Astrocyte of the spinal cord (primary cell): ENCODE measurements around the gene LRP2.

Experiments
- DNase-seq: peaks from one replicate; pipeline ENCODE4 v3.0.0; 2011; ENCODE audit warnings: low read depth, low spot score
- H3K4me3 ChIP-seq: 2 replicates; pipeline ENCODE4 v1.5.1; 2011; ENCODE audit warnings: low read depth, mild to moderate bottlenecking, low read length, moderate library complexity
- in situ Hi-C: cut with HindIII; loops from 2 replicates; pipeline ENCODE4 v1.10.0; 2017; ENCODE audit warnings: low sequenced_read_pairs
- TF ChIP-seq, protein P1 (sequence below): IDR thresholded peaks from 2 replicates; pipeline ENCODE4 v1.5.1; 2012; ENCODE audit warnings: low read depth, mild to moderate bottlenecking, low read length, inconsistent platforms

Gene LRP2

GRCh38 chr2:169160926-169161481 lies 201.3 kb downstream of the LRP2 start:
- in situ Hi-C loops = no loop called here
- TF ChIP-seq, protein P1, sequence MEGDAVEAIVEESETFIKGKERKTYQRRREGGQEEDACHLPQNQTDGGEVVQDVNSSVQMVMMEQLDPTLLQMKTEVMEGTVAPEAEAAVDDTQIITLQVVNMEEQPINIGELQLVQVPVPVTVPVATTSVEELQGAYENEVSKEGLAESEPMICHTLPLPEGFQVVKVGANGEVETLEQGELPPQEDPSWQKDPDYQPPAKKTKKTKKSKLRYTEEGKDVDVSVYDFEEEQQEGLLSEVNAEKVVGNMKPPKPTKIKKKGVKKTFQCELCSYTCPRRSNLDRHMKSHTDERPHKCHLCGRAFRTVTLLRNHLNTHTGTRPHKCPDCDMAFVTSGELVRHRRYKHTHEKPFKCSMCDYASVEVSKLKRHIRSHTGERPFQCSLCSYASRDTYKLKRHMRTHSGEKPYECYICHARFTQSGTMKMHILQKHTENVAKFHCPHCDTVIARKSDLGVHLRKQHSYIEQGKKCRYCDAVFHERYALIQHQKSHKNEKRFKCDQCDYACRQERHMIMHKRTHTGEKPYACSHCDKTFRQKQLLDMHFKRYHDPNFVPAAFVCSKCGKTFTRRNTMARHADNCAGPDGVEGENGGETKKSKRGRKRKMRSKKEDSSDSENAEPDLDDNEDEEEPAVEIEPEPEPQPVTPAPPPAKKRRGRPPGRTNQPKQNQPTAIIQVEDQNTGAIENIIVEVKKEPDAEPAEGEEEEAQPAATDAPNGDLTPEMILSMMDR = no peak
- no peak for DNase-seq

DNA sequence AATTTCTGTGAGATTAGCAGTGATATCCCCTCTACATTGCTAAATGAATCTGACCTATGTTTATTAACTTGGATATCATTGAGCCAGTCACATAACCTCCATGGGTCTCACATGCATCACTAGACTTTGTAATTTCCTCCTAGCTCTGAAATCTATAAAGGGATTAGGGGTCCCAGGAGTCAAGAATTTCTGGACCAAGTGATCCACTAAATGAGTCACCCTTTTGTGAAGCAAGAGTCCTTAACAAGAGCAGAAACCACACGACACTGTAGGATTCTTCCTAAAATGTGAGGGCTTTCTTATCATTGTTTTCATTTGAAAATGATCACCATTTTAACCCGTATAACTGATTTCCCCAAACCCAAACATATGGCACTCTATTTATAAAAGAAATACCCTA lies 202.6 kb downstream of the LRP2 start:
- no peak overlapping the region for H3K4me3 ChIP-seq
- TF ChIP-seq, protein P1 = no peak
- in situ Hi-C loops = no loop called here
- DNase-seq = no peak

More at GRCh38 chr2:169160926-169161481, 201.3 kb downstream of the LRP2 start:
- H3K4me3 ChIP-seq = no peak overlapping the region

DNA sequence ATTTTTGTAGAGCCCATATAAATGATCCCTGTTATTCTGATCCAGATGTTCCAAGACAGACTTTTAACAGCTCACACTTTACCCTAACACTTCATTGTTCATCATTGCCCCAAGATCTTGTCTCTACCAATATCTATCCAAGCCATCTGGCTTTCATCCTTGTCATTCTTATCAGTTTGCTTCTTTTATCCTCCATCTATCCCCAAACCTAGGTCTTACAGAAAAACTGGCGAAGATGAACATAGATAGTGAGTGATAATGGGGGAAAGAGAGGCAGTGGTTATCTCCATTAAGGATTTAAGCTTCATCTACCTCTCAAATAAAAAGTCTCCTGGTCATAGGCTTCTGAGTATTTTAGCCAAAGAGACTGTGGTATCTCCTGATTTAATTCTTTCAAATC lies 203.5 kb downstream of the LRP2 start:
- TF ChIP-seq, protein P1 = no peak
- H3K4me3 ChIP-seq = no peak overlapping the region
- in situ Hi-C loops = no loop called here
- DNase-seq = no peak

- in situ Hi-C loops = no loop called here
- no peak overlapping the region for H3K4me3 ChIP-seq
- TF ChIP-seq, protein P1 = no peak
- DNase-seq = no peak
These were observed 216.1 kb downstream of the LRP2 start for GRCh38 chr2:169146220-169146619.

- DNase-seq = no peak
- no peak overlapping the region for H3K4me3 ChIP-seq
- TF ChIP-seq, protein P1 = no peak
- in situ Hi-C loops = no loop called here
These were observed 218.3 kb downstream of the LRP2 start for GRCh38 chr2:169143998-169144397.

- no peak overlapping the region for H3K4me3 ChIP-seq
- TF ChIP-seq, protein P1 = peak; percentile 96
- peak; percentile 50 for DNase-seq
- in situ Hi-C loops = no loop called here
These were observed 220.5 kb downstream of the LRP2 start for GRCh38 chr2:169141713-169142352.
